ENCODE results near the gene EPS8L1.

The EPS8L1 gene

GRCh38 chr19:55091126-55091910, 15.6 kb downstream of the EPS8L1 start:
- no peak overlapping the region for H3K4me3 ChIP-seq (ENCODE audit: low read length)
- no peak overlapping the region for H3K9ac ChIP-seq (ENCODE audit: low read length)
- no peaks in the 10 kb centered on the region for H3K36me3 ChIP-seq (ENCODE audit: control insufficient read depth, low read depth, low read length)
- H3K9me3 ChIP-seq (ENCODE audit: control insufficient read depth, low read depth, low read length): no peaks in the 10 kb centered on the region
- peaks cover 24% of the 10 kb centered on the region for H3K4me1 ChIP-seq (ENCODE audit: control insufficient read depth, low read depth, low read length)
- no peak overlapping the region for H3K27ac ChIP-seq (ENCODE audit: low read length)
- H3K27me3 ChIP-seq (ENCODE audit: control insufficient read depth, insufficient read depth, low read length): no peaks in the 10 kb centered on the region

GRCh38 chr19:55091955-55092354, 16.3 kb downstream of the EPS8L1 start:
- Histone ChIP-seq H3K36me3 (ENCODE audit: control insufficient read depth, low read depth, low read length) (no peaks in the 10 kb centered on the region), H3K9ac (ENCODE audit: low read length) (no peak overlapping the region), H3K27ac (ENCODE audit: low read length) (no peak overlapping the region), H3K9me3 (ENCODE audit: control insufficient read depth, low read depth, low read length) (no peaks in the 10 kb centered on the region), H3K4me3 (ENCODE audit: low read length) (peak overlapping the region; percentile 64), H3K27me3 (ENCODE audit: control insufficient read depth, insufficient read depth, low read length) (no peaks in the 10 kb centered on the region), H3K4me1 (ENCODE audit: control insufficient read depth, low read depth, low read length) (peaks cover 24% of the 10 kb centered on the region)

- no peak overlapping the region for H3K27ac ChIP-seq (ENCODE audit: low read length)
- H3K27me3 ChIP-seq (ENCODE audit: control insufficient read depth, insufficient read depth, low read length): no peaks in the 10 kb centered on the region
- H3K9me3 ChIP-seq (ENCODE audit: control insufficient read depth, low read depth, low read length): no peaks in the 10 kb centered on the region
- H3K9ac ChIP-seq (ENCODE audit: low read length): no peak overlapping the region
- peaks cover 24% of the 10 kb centered on the region for H3K4me1 ChIP-seq (ENCODE audit: control insufficient read depth, low read depth, low read length)
- H3K4me3 ChIP-seq (ENCODE audit: low read length): peak overlapping the region; percentile 64
- no peaks in the 10 kb centered on the region for H3K36me3 ChIP-seq (ENCODE audit: control insufficient read depth, low read depth, low read length)
Observed at GRCh38 chr19:55092423-55093318, 17.0 kb downstream of the EPS8L1 start.

- H3K9ac ChIP-seq (ENCODE audit: low read length): no peak overlapping the region
- no peak overlapping the region for H3K4me3 ChIP-seq (ENCODE audit: low read length)
- H3K4me1 ChIP-seq (ENCODE audit: control insufficient read depth, low read depth, low read length): peaks cover 13% of the 10 kb centered on the region
- no peaks in the 10 kb centered on the region for H3K27me3 ChIP-seq (ENCODE audit: control insufficient read depth, insufficient read depth, low read length)
- no peak overlapping the region for H3K27ac ChIP-seq (ENCODE audit: low read length)
- H3K36me3 ChIP-seq (ENCODE audit: control insufficient read depth, low read depth, low read length): no peaks in the 10 kb centered on the region
- H3K9me3 ChIP-seq (ENCODE audit: control insufficient read depth, low read depth, low read length): no peaks in the 10 kb centered on the region
Observed at GRCh38 chr19:55094456-55095259, 19.0 kb downstream of the EPS8L1 start.

GRCh38 chr19:55095260-55096060, 19.8 kb downstream of the EPS8L1 start:
- Histone ChIP-seq H3K4me3 (ENCODE audit: low read length) (no peak overlapping the region), H3K9ac (ENCODE audit: low read length) (no peak overlapping the region), H3K9me3 (ENCODE audit: control insufficient read depth, low read depth, low read length) (no peaks in the 10 kb centered on the region), H3K27ac (ENCODE audit: low read length) (no peak overlapping the region), H3K36me3 (ENCODE audit: control insufficient read depth, low read depth, low read length) (no peaks in the 10 kb centered on the region), H3K27me3 (ENCODE audit: control insufficient read depth, insufficient read depth, low read length) (no peaks in the 10 kb centered on the region), H3K4me1 (ENCODE audit: control insufficient read depth, low read depth, low read length) (peaks cover 13% of the 10 kb centered on the region)

- H3K36me3 ChIP-seq (ENCODE audit: control insufficient read depth, low read depth, low read length): no peaks in the 10 kb centered on the region
- H3K9me3 ChIP-seq (ENCODE audit: control insufficient read depth, low read depth, low read length): no peaks in the 10 kb centered on the region
- H3K27me3 ChIP-seq (ENCODE audit: control insufficient read depth, insufficient read depth, low read length): no peaks in the 10 kb centered on the region
- H3K4me3 ChIP-seq (ENCODE audit: low read length): no peak overlapping the region
- H3K27ac ChIP-seq (ENCODE audit: low read length): no peak overlapping the region
- H3K9ac ChIP-seq (ENCODE audit: low read length): no peak overlapping the region
- H3K4me1 ChIP-seq (ENCODE audit: control insufficient read depth, low read depth, low read length): peaks cover 13% of the 10 kb centered on the region
Observed at GRCh38 chr19:55096061-55096701, 20.5 kb downstream of the EPS8L1 start.

GRCh38 chr19:55097864-55098715, 22.4 kb downstream of the EPS8L1 start:
- no peaks in the 10 kb centered on the region for H3K27me3 ChIP-seq (ENCODE audit: control insufficient read depth, insufficient read depth, low read length)
- no peak overlapping the region for H3K9ac ChIP-seq (ENCODE audit: low read length)
- H3K4me1 ChIP-seq (ENCODE audit: control insufficient read depth, low read depth, low read length): peaks cover 9% of the 10 kb centered on the region
- no peaks in the 10 kb centered on the region for H3K36me3 ChIP-seq (ENCODE audit: control insufficient read depth, low read depth, low read length)
- no peak overlapping the region for H3K27ac ChIP-seq (ENCODE audit: low read length)
- H3K9me3 ChIP-seq (ENCODE audit: control insufficient read depth, low read depth, low read length): no peaks in the 10 kb centered on the region
- H3K4me3 ChIP-seq (ENCODE audit: low read length): no peak overlapping the region

- Histone ChIP-seq H3K27me3 (ENCODE audit: control insufficient read depth, insufficient read depth, low read length) (no peaks in the 10 kb centered on the region), H3K27ac (ENCODE audit: low read length) (no peak overlapping the region), H3K4me1 (ENCODE audit: control insufficient read depth, low read depth, low read length) (peaks cover 9% of the 10 kb centered on the region), H3K9me3 (ENCODE audit: control insufficient read depth, low read depth, low read length) (no peaks in the 10 kb centered on the region), H3K4me3 (ENCODE audit: low read length) (no peak overlapping the region), H3K9ac (ENCODE audit: low read length) (no peak overlapping the region), H3K36me3 (ENCODE audit: control insufficient read depth, low read depth, low read length) (no peaks in the 10 kb centered on the region)
Observed at GRCh38 chr19:55098716-55099556, 23.3 kb downstream of the EPS8L1 start.

GRCh38 chr19:55099557-55100506, 24.2 kb downstream of the EPS8L1 start:
- Histone ChIP-seq H3K4me1 (ENCODE audit: control insufficient read depth, low read depth, low read length) (peaks cover 4% of the 10 kb centered on the region), H3K36me3 (ENCODE audit: control insufficient read depth, low read depth, low read length) (no peaks in the 10 kb centered on the region), H3K9ac (ENCODE audit: low read length) (no peak overlapping the region), H3K27ac (ENCODE audit: low read length) (no peak overlapping the region), H3K27me3 (ENCODE audit: control insufficient read depth, insufficient read depth, low read length) (no peaks in the 10 kb centered on the region), H3K4me3 (ENCODE audit: low read length) (no peak overlapping the region), H3K9me3 (ENCODE audit: control insufficient read depth, low read depth, low read length) (no peaks in the 10 kb centered on the region)
